H1 (cell line): ENCODE data around the gene MMP11. TPM values are rescaled to one million over a fixed set of nuclear protein-coding genes. Genes with fewer than 3 reads are reported as not detected.

Source experiments
- CTCF ChIP-seq, 3 experiments: IDR thresholded peaks; 1 replicate in 2 of 3; 2 replicates in 1 of 3; pipeline versions ENCODE4 v1.5.1 to v1.6.1; 2011; ENCODE audit warnings: low read length in 3 of 3, mild to moderate bottlenecking in 3 of 3, inconsistent platforms in 2 of 3, low read depth in 1 of 3, moderate library complexity in 1 of 3; ENCODE audit not compliant: insufficient read depth in 1 of 3; ENCODE audit errors: control extremely low read depth in 1 of 3
- JUND ChIP-seq: IDR thresholded peaks from 2 replicates; pipeline ENCODE4 v1.6.1; 2011; ENCODE audit warnings: mild to moderate bottlenecking, improper control_type of control experiment, low read length
- POLR2AphosphoS5 ChIP-seq: IDR thresholded peaks from 2 replicates; pipeline ENCODE4 v1.6.1; 2011; ENCODE audit warnings: low read depth, low read length
- TEAD4 ChIP-seq: IDR thresholded peaks from 2 replicates; pipeline ENCODE4 v1.6.1; 2012; ENCODE audit warnings: low read depth, low read length, inconsistent platforms, mixed read lengths
- YY1 ChIP-seq: IDR thresholded peaks from 2 replicates; pipeline ENCODE4 v1.6.1; 2011; ENCODE audit warnings: low read depth, mild to moderate bottlenecking, low read length
- polyA plus RNA-seq, 7 experiments: library from polyadenylated mRNA; depleted of rRNA in 3 of 7; stranded (reverse) in 5 of 7; unstranded in 2 of 7; fragments of >200 nt in 5 of 7; fragments of 200-250 nt in 2 of 7; gene quantifications; 1 replicate in 5 of 7; 2 replicates in 1 of 7; 4 replicates in 1 of 7; pipeline versions ENCODE4 v1.2.1 to v1.2.3, GENCODE V29; 2011 to 2013; ENCODE audit warnings: missing spikeins in 2 of 7, mixed read lengths in 2 of 7
- total RNA-seq: library from RNA; stranded (reverse); fragmentation: NEBNext Ultra II Directional; extraction: Animal tissue kit (Norgen Biotek cat#: 25700); gene quantifications from 2 replicates; pipeline ENCODE4 v1.2.1, GENCODE V29; 2021
- TF ChIP-seq, protein P1 (sequence below): IDR thresholded peaks from 2 replicates; pipeline ENCODE4 v1.6.1; 2012; ENCODE audit warnings: inconsistent platforms

Gene MMP11
- total and polyA plus RNA-seq, 2 of the 8 experiments (the other 6 are each of a cell fraction or from before 2014, with no cell fraction given), result 10.2 to 18.3 TPM

- TF ChIP-seq, protein P1, sequence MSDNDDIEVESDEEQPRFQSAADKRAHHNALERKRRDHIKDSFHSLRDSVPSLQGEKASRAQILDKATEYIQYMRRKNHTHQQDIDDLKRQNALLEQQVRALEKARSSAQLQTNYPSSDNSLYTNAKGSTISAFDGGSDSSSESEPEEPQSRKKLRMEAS, result no peak
- TF ChIP-seq TEAD4, result no peak
- TF ChIP-seq CTCF (IDR thresholded peaks at IDR 0.05; ENCODE audit: control extremely low read depth in 1 of 3, insufficient read depth in 1 of 3, low read depth in 1 of 3, low read length in 3 of 3), result no peak
- no peak for TF ChIP-seq POLR2AphosphoS5
- no peak for TF ChIP-seq JUND
- TF ChIP-seq YY1, result no peak
- TF ChIP-seq, all 59 proteins: peak for 0
These were observed 19.9 kb upstream of the MMP11 start (continued) for GRCh38 chr22:23752750-23753149.
